Keratinocyte (primary cell): ENCODE data around the gene LRCH2. TPM values are rescaled to one million over a fixed set of nuclear protein-coding genes. Genes with fewer than 3 reads are reported as not detected.

Source experiments
- DNase-seq: peaks from one replicate; pipeline ENCODE4 v3.0.0-alpha.2; 2011; ENCODE audit warnings: low read depth, missing footprints, low spot score
- FAIRE-seq: peaks from 2 replicates; lab custom pipeline; 2011; peaks lifted over from hg19 to GRCh38; lab: Jason Lieb, UNC
- H2AFZ ChIP-seq: 2 replicates; pipeline ENCODE4 v1.6.0; 2012; ENCODE audit warnings: low read length, control low read depth, inconsistent platforms; ENCODE audit not compliant: control insufficient read depth
- H3K27ac ChIP-seq: 2 replicates; pipeline ENCODE4 v1.5.1; 2011; ENCODE audit warnings: low read length; ENCODE audit not compliant: control insufficient read depth, insufficient read depth
- H3K27me3 ChIP-seq: 3 replicates; pipeline ENCODE4 v1.6.0; 2011; ENCODE audit warnings: low read length; ENCODE audit not compliant: control insufficient read depth, insufficient read depth; ENCODE audit errors: extremely low read depth
- H3K36me3 ChIP-seq, 2 experiments: 2 replicates in 1 of 2; 3 replicates in 1 of 2; pipeline ENCODE4 v1.5.1; 2011; ENCODE audit warnings: low read length in 2 of 2, mild to moderate bottlenecking in 1 of 2; ENCODE audit not compliant: control insufficient read depth in 2 of 2, insufficient read depth in 2 of 2; ENCODE audit errors: extremely low read depth in 1 of 2
- H3K4me1 ChIP-seq: 3 replicates; pipeline ENCODE4 v1.5.1; 2011; ENCODE audit warnings: low read length; ENCODE audit not compliant: control insufficient read depth, insufficient read depth; ENCODE audit errors: extremely low read depth
- H3K4me2 ChIP-seq: 3 replicates; pipeline ENCODE4 v1.6.0; 2011; ENCODE audit warnings: low read depth, low read length; ENCODE audit not compliant: control insufficient read depth, insufficient read depth; ENCODE audit errors: extremely low read depth
- H3K4me3 ChIP-seq, 3 experiments: fragments of 200-600 bp in 1 of 3; sonication (generic) in 1 of 3; 2 replicates in 2 of 3; 3 replicates in 1 of 3; pipeline ENCODE4 v1.5.1; 2011 to 2016; ENCODE audit warnings: low read length in 3 of 3, mild to moderate bottlenecking in 3 of 3, control low read depth in 2 of 3, inconsistent platforms in 1 of 3, low read depth in 1 of 3, mixed read lengths in 1 of 3, mixed run types in 1 of 3, moderate library complexity in 1 of 3; ENCODE audit not compliant: control insufficient read depth in 2 of 3, insufficient read depth in 2 of 3; ENCODE audit errors: extremely low read depth in 1 of 3
- H3K79me2 ChIP-seq: 2 replicates; pipeline ENCODE4 v1.6.0; 2012; ENCODE audit warnings: low read length; ENCODE audit not compliant: control insufficient read depth, insufficient read depth
- H3K9ac ChIP-seq: 3 replicates; pipeline ENCODE4 v1.6.0; 2011; ENCODE audit warnings: low read length; ENCODE audit not compliant: control insufficient read depth, insufficient read depth; ENCODE audit errors: extremely low read depth
- H3K9me1 ChIP-seq: 3 replicates; pipeline ENCODE4 v1.6.0; 2011; ENCODE audit warnings: low read length; ENCODE audit not compliant: control insufficient read depth, insufficient read depth; ENCODE audit errors: extremely low read depth
- H3K9me3 ChIP-seq: 2 replicates; pipeline ENCODE4 v1.5.1; 2012; ENCODE audit warnings: low read depth, low read length; ENCODE audit not compliant: control insufficient read depth
- H4K20me1 ChIP-seq: 3 replicates; pipeline ENCODE4 v1.6.0; 2011; ENCODE audit warnings: low read length; ENCODE audit not compliant: control insufficient read depth, insufficient read depth; ENCODE audit errors: extremely low read depth
- EZH2 ChIP-seq: IDR thresholded peaks from one replicate; pipeline ENCODE4 v1.6.1; 2012; ENCODE audit warnings: inconsistent platforms, mild to moderate bottlenecking, low read length, moderate library complexity
- dilution Hi-C: fragments of 300-500 bp; cut with MboI; formaldehyde crosslinking; loops from one replicate; pipeline ENCODE4 v1.7.0; 2020; ENCODE audit warnings: low sequenced_read_pairs; ENCODE audit not compliant: extremely low pct_ligation_motif_present
- polyA plus RNA-seq, 5 experiments: library from polyadenylated mRNA; depleted of rRNA in 3 of 5; stranded (reverse) in 3 of 5; stranded (forward) in 1 of 5; unstranded in 1 of 5; fragments of >200 nt; gene quantifications; 1 replicate in 1 of 5; 2 replicates in 3 of 5; 3 replicates in 1 of 5; pipeline versions ENCODE4 v1.2.1 to v1.2.3, GENCODE V29; 2011 to 2012; ENCODE audit warnings: missing spikeins in 2 of 5, low read depth in 1 of 5, low replicate concordance in 1 of 5
- TF ChIP-seq, protein P1 (sequence below), 3 experiments: IDR thresholded peaks in 1 of 3; conservative IDR thresholded peaks in 1 of 3; optimal IDR thresholded peaks in 1 of 3; 2 replicates in 2 of 3; 3 replicates in 1 of 3; pipeline versions ENCODE3 to v1.5.1; 2011; ENCODE audit warnings: low read length in 3 of 3, mild to moderate bottlenecking in 3 of 3, moderate library complexity in 2 of 3, control low read depth in 1 of 3, inconsistent platforms in 1 of 3; ENCODE audit not compliant: insufficient read depth in 2 of 3; ENCODE audit errors: extremely low read depth in 1 of 3

Gene LRCH2
- polyA plus RNA-seq, 1 donor (not counting 4 experiments of a cell fraction or from before 2014, with no cell fraction given): not detected

GRCh38 chrX:115178473-115178872 lies 55.4 kb downstream of the LRCH2 start:
- DNase-seq (no peak), FAIRE-seq (no peak)
- TF ChIP-seq, protein P1, sequence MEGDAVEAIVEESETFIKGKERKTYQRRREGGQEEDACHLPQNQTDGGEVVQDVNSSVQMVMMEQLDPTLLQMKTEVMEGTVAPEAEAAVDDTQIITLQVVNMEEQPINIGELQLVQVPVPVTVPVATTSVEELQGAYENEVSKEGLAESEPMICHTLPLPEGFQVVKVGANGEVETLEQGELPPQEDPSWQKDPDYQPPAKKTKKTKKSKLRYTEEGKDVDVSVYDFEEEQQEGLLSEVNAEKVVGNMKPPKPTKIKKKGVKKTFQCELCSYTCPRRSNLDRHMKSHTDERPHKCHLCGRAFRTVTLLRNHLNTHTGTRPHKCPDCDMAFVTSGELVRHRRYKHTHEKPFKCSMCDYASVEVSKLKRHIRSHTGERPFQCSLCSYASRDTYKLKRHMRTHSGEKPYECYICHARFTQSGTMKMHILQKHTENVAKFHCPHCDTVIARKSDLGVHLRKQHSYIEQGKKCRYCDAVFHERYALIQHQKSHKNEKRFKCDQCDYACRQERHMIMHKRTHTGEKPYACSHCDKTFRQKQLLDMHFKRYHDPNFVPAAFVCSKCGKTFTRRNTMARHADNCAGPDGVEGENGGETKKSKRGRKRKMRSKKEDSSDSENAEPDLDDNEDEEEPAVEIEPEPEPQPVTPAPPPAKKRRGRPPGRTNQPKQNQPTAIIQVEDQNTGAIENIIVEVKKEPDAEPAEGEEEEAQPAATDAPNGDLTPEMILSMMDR (optimal IDR thresholded peaks at IDR 0.05 in 1 of 3, IDR thresholded peaks at IDR 0.05 in 1 of 3, conservative IDR thresholded peaks at IDR 0.05 in 1 of 3; ENCODE audit: extremely low read depth in 1 of 3, insufficient read depth in 2 of 3, low read length in 3 of 3): no peak
- TF ChIP-seq EZH2: no peak
- Histone ChIP-seq H3K27ac (no peak overlapping the region), H3K4me1 (no peaks in the 10 kb centered on the region), H2AFZ (no peak overlapping the region), H3K4me3 (no peak overlapping the region), H3K79me2 (no peaks in the 10 kb centered on the region), H3K9me1 (no peaks in the 10 kb centered on the region), H3K4me2 (no peak overlapping the region), H3K36me3 (no peaks in the 10 kb centered on the region), H3K9me3 (no peaks in the 10 kb centered on the region), H4K20me1 (no peaks in the 10 kb centered on the region), H3K9ac (no peak overlapping the region), H3K27me3 (no peaks in the 10 kb centered on the region)
- dilution Hi-C loops: no loop called here

GRCh38 chrX:115177932-115178331 lies 56.0 kb downstream of the LRCH2 start:
- H3K36me3 ChIP-seq: no peaks in the 10 kb centered on the region
- no peak for FAIRE-seq
- H3K4me2 ChIP-seq: no peak overlapping the region
- H3K4me1 ChIP-seq: no peaks in the 10 kb centered on the region
- TF ChIP-seq EZH2: no peak
- TF ChIP-seq, protein P1 (optimal IDR thresholded peaks at IDR 0.05 in 1 of 3, IDR thresholded peaks at IDR 0.05 in 1 of 3, conservative IDR thresholded peaks at IDR 0.05 in 1 of 3; ENCODE audit: extremely low read depth in 1 of 3, insufficient read depth in 2 of 3, low read length in 3 of 3): no peak
- H2AFZ ChIP-seq: no peak overlapping the region
- no peaks in the 10 kb centered on the region for H3K79me2 ChIP-seq
- H3K27ac ChIP-seq: no peak overlapping the region
- no peaks in the 10 kb centered on the region for H3K9me3 ChIP-seq
- no peaks in the 10 kb centered on the region for H3K9me1 ChIP-seq
- H4K20me1 ChIP-seq: no peaks in the 10 kb centered on the region
- dilution Hi-C loops: no loop called here
- no peak overlapping the region for H3K4me3 ChIP-seq
- no peaks in the 10 kb centered on the region for H3K27me3 ChIP-seq
- DNase-seq: no peak
- no peak overlapping the region for H3K9ac ChIP-seq
